Myocyte (in vitro differentiated cells): ENCODE results near the gene TOLLIP. TPM values are rescaled to one million over a fixed set of nuclear protein-coding genes. Genes with fewer than 3 reads are reported as not detected.
A peak's percentile ranks its signal among the peaks of the same experiment; 100 is the strongest.
"Not testable (repeated sequence)": the region's sequence is repeated elsewhere in the genome, so short reads cannot be mapped to it uniquely, and the experiment has no call there.

Experiments used
- DNase-seq: peaks from one replicate; pipeline ENCODE4 v3.0.0-alpha.2; 2012; ENCODE audit warnings: low read depth
- total RNA-seq: library from RNA; depleted of rRNA; stranded (reverse); fragments of >200 nt; gene quantifications from 2 replicates; pipeline ENCODE4 v1.2.3, GENCODE V29; 2014

Gene TOLLIP
- total RNA-seq, 1 donor from 2014 or later = 41.6 TPM

DNA sequence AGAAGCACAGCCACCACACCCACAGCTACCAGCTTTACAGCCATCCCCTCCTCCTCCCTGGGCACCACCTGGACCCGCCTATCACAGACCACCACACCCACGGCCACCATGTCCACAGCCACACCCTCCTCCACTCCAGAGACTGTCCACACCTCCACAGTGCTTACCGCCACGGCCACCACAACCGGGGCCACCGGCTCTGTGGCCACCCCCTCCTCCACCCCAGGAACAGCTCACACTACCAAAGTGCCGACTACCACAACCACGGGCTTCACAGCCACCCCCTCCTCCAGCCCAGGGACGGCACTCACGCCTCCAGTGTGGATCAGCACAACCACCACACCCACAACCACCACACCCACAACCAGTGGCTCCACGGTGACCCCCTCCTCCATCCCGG is 59.0 kb downstream of the TOLLIP start:
- not testable (repeated sequence) for DNase-seq

GRCh38 chr11:1248951-1249350 is 60.5 kb downstream of the TOLLIP start:
- not testable (repeated sequence) for DNase-seq

DNA sequence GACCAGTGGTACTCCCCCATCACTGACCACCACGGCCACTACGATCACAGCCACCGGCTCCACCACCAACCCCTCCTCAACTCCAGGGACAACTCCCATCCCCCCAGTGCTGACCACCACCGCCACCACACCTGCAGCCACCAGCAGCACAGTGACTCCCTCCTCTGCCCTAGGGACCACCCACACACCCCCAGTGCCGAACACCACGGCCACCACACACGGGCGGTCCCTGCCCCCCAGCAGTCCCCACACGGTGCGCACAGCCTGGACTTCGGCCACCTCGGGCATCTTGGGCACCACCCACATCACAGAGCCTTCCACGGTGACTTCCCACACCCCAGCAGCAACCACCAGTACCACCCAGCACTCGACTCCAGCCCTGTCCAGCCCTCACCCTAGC is 62.4 kb downstream of the TOLLIP start:
- not testable (repeated sequence) for DNase-seq

- DNase-seq = not testable (repeated sequence)
Observed at GRCh38 chr11:1246301-1246700, 63.1 kb downstream of the TOLLIP start.

GRCh38 chr11:1245717-1246116 is 63.7 kb downstream of the TOLLIP start:
- not testable (repeated sequence) for DNase-seq

- not testable (repeated sequence) for DNase-seq
Observed at GRCh38 chr11:1244557-1244956, 64.9 kb downstream of the TOLLIP start.

GRCh38 chr11:1243521-1243920 is 65.9 kb downstream of the TOLLIP start:
- DNase-seq = not testable (repeated sequence)

DNA sequence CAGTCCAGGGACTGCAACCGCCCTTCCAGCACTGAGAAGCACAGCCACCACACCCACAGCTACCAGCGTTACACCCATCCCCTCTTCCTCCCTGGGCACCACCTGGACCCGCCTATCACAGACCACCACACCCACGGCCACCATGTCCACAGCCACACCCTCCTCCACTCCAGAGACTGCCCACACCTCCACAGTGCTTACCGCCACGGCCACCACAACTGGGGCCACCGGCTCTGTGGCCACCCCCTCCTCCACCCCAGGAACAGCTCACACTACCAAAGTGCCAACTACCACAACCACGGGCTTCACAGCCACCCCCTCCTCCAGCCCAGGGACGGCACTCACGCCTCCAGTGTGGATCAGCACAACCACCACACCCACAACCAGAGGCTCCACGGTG is 66.7 kb downstream of the TOLLIP start:
- DNase-seq = not testable (repeated sequence)

GRCh38 chr11:1242289-1242688 is 67.1 kb downstream of the TOLLIP start:
- no peak for DNase-seq

GRCh38 chr11:1241706-1242105 is 67.7 kb downstream of the TOLLIP start:
- DNase-seq = no peak

GRCh38 chr11:1240771-1241170 is 68.7 kb downstream of the TOLLIP start:
- no peak for DNase-seq

DNA sequence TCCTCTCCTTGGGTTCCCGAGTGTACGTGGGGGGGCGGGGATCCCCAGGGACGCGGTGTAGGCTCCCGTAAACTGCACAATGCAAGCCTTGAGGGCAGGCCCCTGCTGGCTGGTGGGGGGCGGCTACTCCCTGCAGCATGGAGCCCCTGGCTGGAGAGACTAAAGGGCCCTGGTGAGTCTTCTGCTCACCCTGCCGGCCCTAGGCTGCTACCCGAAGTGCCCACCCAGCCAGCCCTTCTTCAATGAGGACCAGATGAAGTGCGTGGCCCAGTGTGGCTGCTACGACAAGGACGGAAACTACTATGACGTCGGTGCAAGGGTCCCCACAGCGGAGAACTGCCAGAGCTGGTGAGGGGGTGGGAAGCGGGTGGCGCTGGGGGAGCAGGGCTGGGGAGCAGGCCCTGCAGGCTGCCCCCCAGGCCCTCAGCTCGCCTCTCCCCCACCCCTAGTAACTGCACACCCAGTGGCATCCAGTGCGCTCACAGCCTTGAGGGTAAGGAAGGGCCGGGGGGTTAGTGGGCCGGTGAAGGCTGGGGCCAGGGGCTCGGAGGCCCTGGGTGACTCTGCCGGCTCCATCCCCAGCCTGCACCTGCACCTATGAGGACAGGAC is 69.7 kb downstream of the TOLLIP start:
- DNase-seq = no peak

DNA sequence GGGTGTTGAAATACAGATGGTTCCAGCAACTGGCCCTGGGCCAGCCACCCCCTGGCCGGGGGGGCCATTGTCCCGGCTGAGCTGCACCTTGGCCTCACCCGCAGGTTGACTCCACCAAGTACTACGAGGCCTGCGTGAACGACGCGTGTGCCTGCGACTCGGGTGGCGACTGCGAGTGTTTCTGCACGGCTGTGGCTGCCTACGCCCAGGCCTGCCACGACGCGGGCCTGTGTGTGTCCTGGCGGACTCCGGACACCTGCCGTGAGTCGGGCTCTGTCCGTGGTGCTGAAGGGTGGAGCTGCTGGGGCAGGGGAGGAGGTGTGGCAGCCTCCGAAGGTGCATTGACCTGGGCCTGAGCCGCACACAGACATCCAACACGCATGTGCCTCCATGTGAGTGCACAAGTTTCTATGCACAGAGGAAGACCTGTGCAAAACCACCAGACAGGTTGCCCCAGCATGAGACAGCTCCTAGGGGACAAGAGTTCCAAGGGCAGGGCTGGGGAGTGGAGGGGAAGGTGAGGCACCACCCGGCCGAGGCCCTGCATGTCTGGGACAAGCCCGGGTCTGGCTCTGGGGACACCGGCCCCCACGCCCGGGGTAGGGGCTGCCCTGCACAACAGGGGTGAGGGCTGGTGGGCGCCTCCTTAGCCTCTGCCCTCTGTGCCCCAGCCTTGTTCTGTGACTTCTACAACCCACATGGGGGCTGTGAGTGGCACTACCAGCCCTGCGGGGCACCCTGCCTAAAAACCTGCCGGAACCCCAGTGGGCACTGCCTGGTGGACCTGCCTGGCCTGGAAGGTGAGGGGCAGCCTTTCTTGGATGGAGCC is 70.5 kb downstream of the TOLLIP start:
- no peak for DNase-seq

GRCh38 chr11:1237851-1238250 is 71.6 kb downstream of the TOLLIP start:
- DNase-seq = no peak

GRCh38 chr11:1237128-1237580 is 72.3 kb downstream of the TOLLIP start:
- peak; percentile 6 for DNase-seq

GRCh38 chr11:1236316-1237127 is 72.9 kb downstream of the TOLLIP start:
- no peak for DNase-seq

GRCh38 chr11:1235901-1236315 is 73.5 kb downstream of the TOLLIP start:
- no peak for DNase-seq

- DNase-seq = no peak
Observed at GRCh38 chr11:1235306-1235900, 74.0 kb downstream of the TOLLIP start.

DNA sequence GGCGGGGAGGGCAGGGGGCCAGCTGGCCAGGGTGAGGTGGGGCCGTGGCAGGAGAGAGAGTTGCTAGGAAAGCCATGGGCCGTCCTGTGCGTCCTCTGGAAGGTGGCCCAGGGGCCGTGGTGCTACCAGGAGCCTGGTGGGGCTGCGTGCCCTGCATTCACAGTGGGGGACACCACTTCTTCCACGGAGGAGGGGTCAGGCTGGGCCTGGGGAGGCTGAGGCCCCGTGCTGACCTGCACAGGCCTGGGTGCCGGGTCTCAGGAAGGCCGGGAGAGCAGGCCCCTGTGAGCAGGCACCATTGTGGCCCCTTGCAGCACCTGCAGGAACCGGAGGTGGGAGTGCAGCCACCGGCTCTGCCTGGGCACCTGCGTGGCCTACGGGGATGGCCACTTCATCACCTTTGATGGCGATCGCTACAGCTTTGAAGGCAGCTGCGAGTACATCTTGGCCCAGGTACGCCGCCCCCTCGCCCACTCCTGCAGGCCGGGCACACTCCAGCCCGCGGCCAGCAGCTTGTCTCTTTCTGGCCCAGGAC is 74.6 kb downstream of the TOLLIP start:
- no peak for DNase-seq

DNA sequence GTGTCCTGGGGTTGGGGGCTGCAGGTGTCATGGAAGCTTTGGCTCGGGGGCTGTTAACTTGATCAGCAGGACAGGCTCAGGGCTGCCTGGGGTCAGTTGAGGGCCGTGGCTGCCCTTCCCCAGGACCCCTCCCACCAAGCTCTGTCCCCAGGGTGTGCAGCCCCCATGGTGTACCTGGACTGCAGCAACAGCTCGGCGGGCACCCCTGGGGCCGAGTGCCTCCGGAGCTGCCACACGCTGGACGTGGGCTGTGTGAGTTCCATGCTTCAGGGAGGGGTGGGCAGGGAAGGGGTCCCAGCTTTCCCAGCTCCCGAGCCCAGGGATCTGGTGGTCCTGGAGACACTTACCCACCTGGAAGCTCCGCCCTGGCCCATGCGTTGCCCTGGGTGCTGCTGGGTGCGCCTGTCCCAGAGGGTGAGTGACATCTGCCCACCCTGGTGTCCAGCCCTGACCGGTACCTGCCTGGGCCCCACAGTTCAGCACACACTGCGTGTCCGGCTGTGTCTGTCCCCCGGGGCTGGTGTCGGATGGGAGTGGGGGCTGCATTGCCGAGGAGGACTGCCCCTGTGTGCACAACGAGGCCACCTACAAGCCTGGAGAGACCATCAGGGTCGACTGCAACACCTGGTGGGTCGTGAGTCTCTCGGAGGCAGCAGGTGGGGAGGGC is 75.2 kb downstream of the TOLLIP start:
- DNase-seq = no peak
